PFSK-1 (cell line): ENCODE measurements around the gene ACAD8.

Experiments
- FOXP2 ChIP-seq: optimal IDR thresholded peaks from 2 replicates; pipeline ENCODE3; 2011; ENCODE audit warnings: borderline replicate concordance, control low read depth, inconsistent platforms; ENCODE audit not compliant: insufficient read depth; ENCODE audit errors: extremely low read length, extremely low read depth
- POLR2AphosphoS5 ChIP-seq: IDR thresholded peaks from 2 replicates; pipeline ENCODE4 v1.6.1; 2012; ENCODE audit warnings: low read depth, mild to moderate bottlenecking, control low read depth, low read length, moderate library complexity
- SIN3A ChIP-seq: IDR thresholded peaks from 2 replicates; pipeline ENCODE4 v1.6.1; 2012; ENCODE audit warnings: mild to moderate bottlenecking, low read length, moderate library complexity, borderline replicate concordance; ENCODE audit not compliant: insufficient read depth

GRCh38 chr11:134266841-134267251 lies 13.5 kb downstream of the ACAD8 start:
- TF ChIP-seq POLR2AphosphoS5 = no peak
- no peak for TF ChIP-seq SIN3A
- no peak for TF ChIP-seq FOXP2
